Adipocyte (in vitro differentiated cells): ENCODE data around the gene VWF.

Experiments used
- DNase-seq: peaks from one replicate; pipeline ENCODE4 v3.0.0-alpha.2; 2015; ENCODE audit warnings: low read depth
- H3K27me3 ChIP-seq: replicated peaks from 2 replicates; pipeline ENCODE4 v1.7.0; 2013; ENCODE audit warnings: mild to moderate bottlenecking, low read length, moderate library complexity; ENCODE audit not compliant: control insufficient read depth, insufficient read depth
- H3K36me3 ChIP-seq: 2 replicates; pipeline ENCODE4 v1.7.0; 2013; ENCODE audit warnings: low read length, mild to moderate bottlenecking, moderate library complexity; ENCODE audit not compliant: control insufficient read depth, insufficient read depth, severe bottlenecking
- H3K4me1 ChIP-seq: 2 replicates; pipeline ENCODE4 v1.7.0; 2013; ENCODE audit warnings: mild to moderate bottlenecking, low read length, moderate library complexity; ENCODE audit not compliant: control insufficient read depth, insufficient read depth
- H3K4me3 ChIP-seq: 2 replicates; pipeline ENCODE4 v1.7.0; 2013; ENCODE audit warnings: mild to moderate bottlenecking, low read length, moderate library complexity
- H3K9ac ChIP-seq: 2 replicates; pipeline ENCODE4 v1.7.0; 2013; ENCODE audit warnings: mild to moderate bottlenecking, low read length, moderate library complexity
- H3K9me3 ChIP-seq: 2 replicates; pipeline ENCODE4 v1.7.0; 2013; ENCODE audit warnings: mild to moderate bottlenecking, low read length, moderate library complexity; ENCODE audit not compliant: control insufficient read depth

Gene VWF

DNA sequence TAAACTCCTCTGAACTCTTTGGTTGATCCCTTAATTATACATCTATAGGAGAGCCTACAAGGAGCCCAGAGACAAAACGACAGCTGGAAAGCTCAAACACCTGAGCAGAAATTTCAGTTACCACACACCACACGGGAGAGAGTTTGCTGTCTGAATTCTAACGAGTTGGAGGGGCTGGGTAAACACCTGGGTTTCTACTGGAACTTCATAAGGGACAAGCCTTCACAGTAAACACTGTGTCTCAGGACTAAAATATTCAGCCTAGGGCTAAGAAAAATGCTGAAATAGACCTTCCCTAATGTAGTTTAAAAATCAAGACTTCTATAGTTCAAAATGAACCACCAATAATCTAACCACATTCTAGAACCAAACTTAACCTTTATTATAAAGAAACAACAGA lies 169.8 kb downstream of the VWF start:
- DNase-seq: no peak
- no peaks in the 10 kb centered on the region for H3K9me3 ChIP-seq
- H3K4me1 ChIP-seq: no peaks in the 10 kb centered on the region

DNA sequence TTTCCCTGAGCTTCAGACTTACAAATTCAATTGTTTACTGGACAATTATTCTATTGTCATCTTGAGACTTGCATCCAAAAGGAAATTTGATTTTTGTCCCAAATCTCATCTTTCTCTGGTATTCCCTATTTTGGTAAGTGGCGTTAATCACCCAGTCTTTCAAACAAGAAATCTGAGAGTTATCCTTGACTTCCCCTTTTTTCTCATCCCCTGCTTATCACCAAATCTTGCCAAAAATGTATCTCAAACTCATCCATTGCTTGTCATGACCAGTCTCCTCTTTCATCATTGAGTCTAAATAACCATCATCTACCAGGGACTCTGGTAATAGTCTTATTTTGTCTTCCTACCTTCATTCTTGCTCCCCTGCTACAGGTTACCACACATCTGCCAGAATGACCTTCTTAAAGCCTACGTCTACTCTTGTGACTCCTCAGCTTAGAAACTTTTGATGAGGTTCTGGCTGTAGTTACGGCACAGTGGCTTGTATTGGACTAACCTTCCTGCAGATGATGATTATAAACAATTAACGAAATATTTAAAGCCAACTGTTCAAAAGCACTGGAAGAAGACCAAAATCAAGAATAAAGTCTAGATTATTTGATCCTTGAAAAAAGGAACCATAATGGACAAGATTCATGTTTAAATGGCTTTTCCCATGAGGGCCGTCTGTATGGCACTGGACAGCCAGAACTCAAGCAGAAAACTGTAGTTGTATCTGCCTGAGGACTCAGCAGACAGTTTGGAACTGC lies 170.5 kb downstream of the VWF start:
- Histone ChIP-seq H3K9ac (no peak overlapping the region), H3K4me1 (no peaks in the 10 kb centered on the region), H3K27me3 (peaks cover 21% of the 10 kb centered on the region), H3K4me3 (no peak overlapping the region), H3K9me3 (no peaks in the 10 kb centered on the region), H3K36me3 (no peaks in the 10 kb centered on the region)
- no peak for DNase-seq

More for the DNA sequence above, 169.8 kb downstream of the VWF start:
- Histone ChIP-seq H3K9ac (no peak overlapping the region), H3K36me3 (no peaks in the 10 kb centered on the region), H3K4me3 (no peak overlapping the region), H3K27me3 (peaks cover 21% of the 10 kb centered on the region)

DNA sequence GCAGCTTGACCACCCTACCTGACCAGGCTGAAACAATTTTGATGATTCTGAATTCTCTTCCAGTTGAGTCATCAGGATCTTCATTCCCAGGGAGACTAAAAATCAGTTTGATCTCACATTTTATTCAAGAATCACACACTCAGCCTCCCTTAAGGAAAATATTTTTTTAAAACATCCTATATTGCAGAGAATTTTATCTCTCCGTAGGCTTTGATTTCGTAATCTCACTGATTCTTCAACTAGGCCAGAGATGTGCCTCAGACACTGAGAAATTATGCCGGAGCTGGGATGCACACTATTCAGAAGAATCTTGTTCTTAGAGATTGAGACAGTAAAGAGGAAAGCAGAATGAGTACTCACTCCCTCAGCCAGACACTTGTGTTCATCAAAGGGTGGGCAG lies 172.4 kb downstream of the VWF start:
- Histone ChIP-seq H3K4me3 (no peak overlapping the region), H3K4me1 (no peaks in the 10 kb centered on the region), H3K9me3 (no peaks in the 10 kb centered on the region), H3K27me3 (peaks cover 35% of the 10 kb centered on the region), H3K9ac (no peak overlapping the region), H3K36me3 (no peaks in the 10 kb centered on the region)
- no peak for DNase-seq

DNA sequence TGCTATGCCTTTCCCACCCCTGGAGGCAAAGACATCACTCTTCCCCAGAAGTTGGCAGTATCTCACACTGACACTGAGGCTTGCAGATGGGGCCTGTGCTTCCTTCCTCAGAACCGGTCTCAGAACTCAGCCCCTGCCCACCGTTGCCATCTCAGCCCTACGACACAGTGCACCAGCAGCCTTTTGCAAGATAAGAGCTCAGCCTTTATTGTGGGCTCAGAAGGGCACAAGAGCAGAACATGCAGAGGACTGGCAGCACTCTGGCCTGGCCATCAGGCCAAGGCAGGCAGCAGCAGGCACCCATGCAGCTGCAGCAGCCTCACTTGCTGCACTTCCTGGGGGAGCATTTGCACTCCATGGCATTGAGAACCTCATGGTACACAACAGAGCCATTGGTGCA lies 175.8 kb downstream of the VWF start:
- Histone ChIP-seq H3K36me3 (no peaks in the 10 kb centered on the region), H3K27me3 (peaks cover 50% of the 10 kb centered on the region), H3K4me3 (no peak overlapping the region), H3K4me1 (peaks cover 9% of the 10 kb centered on the region), H3K9me3 (peaks cover 6% of the 10 kb centered on the region), H3K9ac (no peak overlapping the region)
- DNase-seq: no peak

DNA sequence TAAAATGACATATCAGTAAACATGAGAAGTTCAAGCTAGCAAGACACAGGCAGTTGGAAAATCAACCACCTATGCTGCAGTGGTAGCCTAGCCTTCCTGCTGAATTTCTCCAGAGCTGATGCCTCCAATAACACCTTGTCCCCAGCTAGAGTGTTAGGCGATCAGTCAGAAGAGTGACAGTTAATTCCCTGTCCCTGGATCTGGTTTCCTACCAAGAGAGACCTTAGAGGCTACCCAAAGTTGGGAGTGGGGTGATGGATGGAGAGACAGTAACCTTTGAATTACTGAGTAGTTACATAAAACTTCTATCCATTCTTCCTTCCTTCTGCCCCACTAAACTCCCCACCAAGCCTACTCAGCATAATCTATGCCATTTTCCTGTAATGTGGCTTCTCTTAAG lies 177.5 kb downstream of the VWF start:
- Histone ChIP-seq H3K9ac (no peak overlapping the region), H3K27me3 (peaks cover 52% of the 10 kb centered on the region), H3K4me3 (no peak overlapping the region), H3K36me3 (no peaks in the 10 kb centered on the region), H3K9me3 (peaks cover 6% of the 10 kb centered on the region), H3K4me1 (peaks cover 9% of the 10 kb centered on the region)
- DNase-seq: no peak

DNA sequence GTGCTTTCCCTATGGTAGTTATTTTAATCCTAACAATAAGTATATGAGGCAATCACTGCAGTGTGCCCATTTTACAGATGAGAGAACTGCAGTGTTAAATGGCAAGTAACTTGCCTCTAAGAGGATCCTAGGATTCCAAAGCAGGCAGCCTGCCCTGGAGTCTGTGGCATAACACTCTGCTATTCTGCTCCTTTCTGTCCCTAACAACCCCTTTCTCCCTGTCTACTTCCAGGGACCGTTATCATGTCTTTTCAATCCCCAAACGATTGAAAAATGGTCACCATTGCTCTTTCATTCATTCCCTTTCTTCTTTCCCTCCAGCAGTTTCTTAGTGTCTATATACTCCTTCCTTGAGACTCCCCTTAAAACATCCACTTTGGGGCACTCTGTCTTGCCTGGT lies 178.1 kb downstream of the VWF start:
- Histone ChIP-seq H3K36me3 (no peaks in the 10 kb centered on the region), H3K4me1 (peaks cover 9% of the 10 kb centered on the region), H3K4me3 (no peak overlapping the region), H3K9ac (no peak overlapping the region), H3K27me3 (peaks cover 52% of the 10 kb centered on the region), H3K9me3 (peaks cover 6% of the 10 kb centered on the region)
- no peak for DNase-seq

DNA sequence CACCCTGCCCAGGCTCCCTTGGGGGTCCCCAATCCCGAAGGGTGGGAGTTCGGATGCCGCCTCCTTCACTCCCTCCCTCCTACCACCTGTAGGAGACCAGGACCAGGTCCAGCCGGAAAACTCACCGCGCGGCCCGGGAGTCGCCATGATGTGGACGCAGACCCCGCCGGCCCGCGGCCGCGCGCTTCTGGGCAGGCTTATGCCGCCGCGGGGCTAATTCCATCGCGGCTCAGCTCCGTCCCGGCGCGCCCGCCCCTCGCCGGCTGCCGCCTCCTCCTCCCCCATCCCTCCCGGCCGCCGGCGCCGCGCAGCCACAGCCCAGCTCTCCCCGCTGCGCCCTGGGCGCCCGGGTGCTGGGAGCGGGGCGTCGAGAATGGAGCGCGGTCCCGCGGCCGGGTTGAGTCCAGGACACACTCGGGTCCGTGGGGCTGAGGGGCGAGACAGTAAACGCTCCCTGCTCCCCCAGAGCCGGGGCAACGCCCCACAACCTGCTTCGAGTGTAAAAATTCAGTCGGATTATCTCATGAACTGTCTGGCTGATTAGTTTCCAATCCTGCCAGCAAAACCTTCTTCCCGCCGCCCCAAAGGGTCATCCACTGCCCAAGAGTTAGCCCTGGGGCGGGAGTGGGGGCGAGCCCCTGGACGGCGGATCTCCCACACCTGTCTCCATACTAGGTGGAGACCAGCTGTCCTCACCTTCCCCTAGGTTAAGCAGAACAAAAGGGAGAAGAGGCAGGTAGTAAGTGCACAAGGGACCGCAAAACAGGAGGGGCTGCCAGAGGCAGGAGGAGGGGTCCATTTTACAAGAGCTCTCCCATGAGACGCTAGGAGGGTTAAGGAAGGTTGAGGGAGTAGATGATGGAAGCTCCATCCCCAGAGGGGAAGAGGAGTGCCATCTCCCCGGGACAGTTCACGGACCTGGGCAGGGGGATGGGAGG lies 179.1 kb downstream of the VWF start, which contains the start of gene ANO2:
Gene ANO2 (minus strand): TSS at position 189 of the 938 bp plus-strand sequence. CDS start 42 bp downstream, at position 147.
- Histone ChIP-seq H3K9ac (no peak within 1 kb of the TSS), H3K36me3 (no peaks in the 10 kb centered on the region), H3K4me3 (peak within 1 kb of the TSS; percentile 76), H3K4me1 (peaks cover 9% of the 10 kb centered on the region), H3K9me3 (peaks cover 6% of the 10 kb centered on the region), H3K27me3 (peaks cover 54% of the 10 kb centered on the region)
- peak; percentile 77 for DNase-seq

DNA sequence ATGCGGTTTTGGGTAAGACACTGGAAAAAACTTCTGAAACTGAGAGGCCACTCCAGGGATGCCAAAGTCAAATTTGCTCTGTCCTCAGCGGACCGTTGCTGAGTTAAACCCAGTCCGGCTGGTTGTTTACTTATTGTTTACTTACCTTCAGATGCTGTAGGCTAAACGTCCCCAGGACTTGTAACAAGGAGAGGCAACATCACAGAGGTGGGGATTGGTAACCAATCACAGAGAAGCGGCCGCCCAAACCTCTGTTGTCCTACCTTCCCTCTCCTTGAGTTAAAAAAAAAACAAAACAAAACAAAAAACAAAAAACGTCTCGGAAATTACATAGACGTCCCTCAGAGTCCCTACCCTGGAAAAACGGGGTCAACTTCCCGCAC lies 179.8 kb downstream of the VWF start:
- H3K9me3 ChIP-seq: peaks cover 8% of the 10 kb centered on the region
- H3K4me1 ChIP-seq: peaks cover 9% of the 10 kb centered on the region
- H3K9ac ChIP-seq: no peak overlapping the region
- H3K4me3 ChIP-seq: peak overlapping the region; percentile 76
- H3K27me3 ChIP-seq: peaks cover 50% of the 10 kb centered on the region
- H3K36me3 ChIP-seq: no peaks in the 10 kb centered on the region
- peak; percentile 34 for DNase-seq

DNA sequence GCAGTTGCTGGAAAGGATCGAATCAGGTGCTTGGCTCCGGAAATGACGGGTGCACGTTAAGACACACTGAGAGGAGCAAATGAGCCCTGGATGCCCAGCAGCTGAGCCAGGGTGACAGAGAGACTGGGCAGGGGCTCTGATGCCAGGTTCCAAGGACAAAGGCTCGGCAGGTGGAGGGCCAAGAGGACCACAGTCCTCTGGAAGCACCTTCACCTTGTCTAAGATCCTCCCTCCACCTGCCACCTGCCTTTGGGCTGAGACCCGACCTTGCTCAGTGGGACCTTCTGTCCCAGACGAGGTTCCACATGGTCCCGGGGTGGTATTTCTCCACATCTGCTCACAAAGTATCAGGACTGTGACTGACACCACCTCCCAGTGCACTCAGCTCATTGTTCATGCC lies 180.4 kb downstream of the VWF start:
- Histone ChIP-seq H3K4me1 (peaks cover 9% of the 10 kb centered on the region), H3K9ac (no peak overlapping the region), H3K9me3 (peaks cover 8% of the 10 kb centered on the region), H3K27me3 (peaks cover 50% of the 10 kb centered on the region), H3K36me3 (no peaks in the 10 kb centered on the region), H3K4me3 (no peak overlapping the region)
- no peak for DNase-seq

DNA sequence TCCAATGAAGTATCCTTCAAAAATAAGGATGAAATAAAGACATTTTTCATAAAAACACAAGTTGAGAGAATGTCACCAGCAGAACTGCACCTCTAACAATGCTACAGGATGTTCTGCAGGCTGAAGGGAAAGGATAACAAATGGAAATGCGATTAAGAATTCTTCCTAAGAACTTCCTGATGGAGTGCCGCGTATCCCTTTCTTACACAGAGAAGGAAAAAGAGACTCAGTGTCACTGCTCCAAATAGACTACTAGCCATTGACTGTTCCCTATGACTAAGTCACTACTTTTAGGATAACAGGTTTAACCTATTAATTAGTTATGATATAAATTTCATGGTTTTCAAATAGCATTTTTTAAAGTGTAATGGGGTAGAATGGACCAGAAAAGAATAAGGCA lies 182.6 kb downstream of the VWF start:
- peaks cover 45% of the 10 kb centered on the region for H3K27me3 ChIP-seq
- H3K36me3 ChIP-seq: no peaks in the 10 kb centered on the region
- no peak for DNase-seq
- H3K9ac ChIP-seq: no peak overlapping the region
- H3K9me3 ChIP-seq: peaks cover 8% of the 10 kb centered on the region
- H3K4me1 ChIP-seq: peaks cover 9% of the 10 kb centered on the region
- no peak overlapping the region for H3K4me3 ChIP-seq

DNA sequence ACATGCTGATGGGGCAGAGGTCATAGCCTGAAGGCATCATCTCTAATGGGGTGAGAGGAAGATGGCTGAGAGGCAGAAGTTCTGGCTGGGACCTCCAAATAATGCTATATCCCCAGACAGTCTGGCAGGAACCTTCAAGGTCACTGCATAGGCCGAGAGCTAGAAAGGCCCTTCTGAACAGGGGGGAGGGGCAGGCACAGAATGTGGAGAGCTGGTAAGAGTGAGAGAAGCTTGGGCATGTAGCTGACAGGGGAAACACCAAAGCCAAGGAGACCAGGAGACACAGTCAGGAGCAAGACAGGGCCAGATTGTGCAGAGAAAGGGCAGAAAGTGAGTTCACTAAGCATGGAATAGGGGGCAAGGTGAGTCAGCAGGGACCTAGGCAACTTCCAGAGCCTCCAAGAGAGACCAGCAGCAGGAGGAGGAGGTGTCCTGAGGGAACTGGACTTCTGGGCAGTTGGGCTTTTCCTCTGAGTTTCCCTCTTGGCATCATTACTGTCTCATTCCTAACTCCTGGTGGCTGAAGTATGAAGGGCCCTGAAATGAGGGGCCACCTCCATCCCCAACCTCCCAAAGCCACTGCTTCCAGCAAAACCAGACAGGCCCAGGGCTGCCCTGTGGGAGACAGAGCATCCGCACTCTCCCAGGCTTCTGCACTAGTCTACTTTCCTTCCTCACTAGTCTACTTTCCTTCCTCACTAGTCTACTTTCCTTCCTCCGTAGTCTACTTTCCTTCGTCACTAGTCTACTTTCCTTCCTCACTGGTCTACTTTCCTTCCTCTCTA lies 196.5 kb downstream of the VWF start:
- Histone ChIP-seq H3K4me1 (no peaks in the 10 kb centered on the region), H3K36me3 (no peaks in the 10 kb centered on the region), H3K27me3 (peaks cover 19% of the 10 kb centered on the region), H3K9me3 (no peaks in the 10 kb centered on the region), H3K4me3 (no peak overlapping the region), H3K9ac (no peak overlapping the region)
- DNase-seq: no peak
